ENCODE results near the gene LKAAEAR1.

LKAAEAR1 gene

GRCh38 chr20:64062276-64062595, 22.0 kb downstream of the LKAAEAR1 start:
- no peak for TF ChIP-seq GATA3 (IDR thresholded peaks at IDR 0.05; ENCODE audit: low read depth, low read length)
- TF ChIP-seq GATA2 (IDR thresholded peaks at IDR 0.05; ENCODE audit: low read depth, low read length): no peak

DNA sequence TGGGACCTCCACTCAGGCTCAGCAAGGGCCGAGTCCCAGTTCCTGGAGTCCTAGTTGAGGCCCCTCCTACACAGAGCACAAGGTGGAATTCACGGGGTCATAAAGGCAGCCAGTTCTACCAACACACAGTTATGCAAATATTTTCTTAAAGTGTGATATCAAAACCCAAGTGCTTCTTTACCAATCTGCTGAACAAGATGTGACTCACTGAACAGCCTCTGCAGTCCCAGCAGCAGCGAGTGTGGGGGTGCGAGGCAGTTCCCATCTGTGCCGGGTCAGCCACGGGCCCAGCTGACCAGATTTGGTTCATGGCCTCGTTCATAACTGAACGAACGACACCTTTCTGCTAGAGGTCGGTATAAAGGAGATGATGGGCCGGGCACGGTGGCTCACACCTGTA, 25.7 kb downstream of the LKAAEAR1 start:
- no peak for TF ChIP-seq GATA2 (IDR thresholded peaks at IDR 0.05; ENCODE audit: low read depth, low read length)
- TF ChIP-seq GATA3 (IDR thresholded peaks at IDR 0.05; ENCODE audit: low read depth, low read length): no peak

- no peak for TF ChIP-seq GATA3 (IDR thresholded peaks at IDR 0.05; ENCODE audit: low read depth, low read length)
- no peak for TF ChIP-seq GATA2 (IDR thresholded peaks at IDR 0.05; ENCODE audit: low read depth, low read length)
Observed at GRCh38 chr20:64057628-64058498, 26.3 kb downstream of the LKAAEAR1 start.

GRCh38 chr20:64056889-64057627, 27.1 kb downstream of the LKAAEAR1 start:
- TF ChIP-seq GATA2 (IDR thresholded peaks at IDR 0.05; ENCODE audit: low read depth, low read length): no peak
- TF ChIP-seq GATA3 (IDR thresholded peaks at IDR 0.05; ENCODE audit: low read depth, low read length): no peak

- TF ChIP-seq GATA3 (IDR thresholded peaks at IDR 0.05; ENCODE audit: low read depth, low read length) (no peak), GATA2 (IDR thresholded peaks at IDR 0.05; ENCODE audit: low read depth, low read length) (no peak)
Observed at GRCh38 chr20:64056639-64056888, 27.6 kb downstream of the LKAAEAR1 start.

DNA sequence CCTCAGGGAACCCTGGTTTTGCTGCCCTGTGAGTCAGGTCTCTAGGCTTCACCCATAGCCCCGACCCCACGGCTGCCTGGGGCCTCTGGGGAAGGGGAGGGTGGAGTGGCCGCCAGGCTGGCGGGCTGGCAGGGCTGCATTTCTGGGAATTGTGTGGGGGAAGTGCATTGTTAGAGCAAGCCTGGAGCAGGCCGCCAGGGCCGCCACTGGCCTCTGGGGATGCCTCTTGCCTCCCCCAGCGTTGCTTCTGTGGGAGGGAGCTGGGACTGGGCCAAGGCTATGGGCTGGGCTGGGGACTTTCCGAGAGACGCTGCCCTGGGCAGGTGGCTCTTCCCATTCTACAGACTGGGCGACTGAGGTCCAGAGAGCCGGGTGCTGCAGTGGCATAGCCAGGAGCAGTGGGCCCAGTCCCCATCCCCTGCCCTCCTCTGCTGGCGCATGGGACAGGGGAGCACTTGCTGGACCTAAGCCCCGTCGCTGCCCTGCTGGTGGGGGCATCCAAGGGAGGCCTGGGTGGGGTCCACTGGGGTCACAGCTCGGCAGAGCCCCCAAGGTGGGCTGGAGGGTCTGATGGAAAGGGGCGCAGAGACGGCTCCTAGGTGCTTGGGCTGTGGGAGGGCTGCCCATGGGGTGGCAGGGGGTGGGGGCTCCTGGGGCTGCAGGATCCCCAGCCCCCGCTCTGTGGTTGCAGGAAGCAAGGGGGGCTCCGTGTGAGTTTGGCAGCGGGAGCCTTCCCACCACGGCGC, 28.1 kb downstream of the LKAAEAR1 start:
- TF ChIP-seq GATA2 (IDR thresholded peaks at IDR 0.05; ENCODE audit: low read depth, low read length): no peak
- TF ChIP-seq GATA3 (IDR thresholded peaks at IDR 0.05; ENCODE audit: low read depth, low read length): no peak

- TF ChIP-seq GATA3 (IDR thresholded peaks at IDR 0.05; ENCODE audit: low read depth, low read length): no peak
- TF ChIP-seq GATA2 (IDR thresholded peaks at IDR 0.05; ENCODE audit: low read depth, low read length): no peak
Observed at GRCh38 chr20:64055396-64055892, 28.8 kb downstream of the LKAAEAR1 start.

DNA sequence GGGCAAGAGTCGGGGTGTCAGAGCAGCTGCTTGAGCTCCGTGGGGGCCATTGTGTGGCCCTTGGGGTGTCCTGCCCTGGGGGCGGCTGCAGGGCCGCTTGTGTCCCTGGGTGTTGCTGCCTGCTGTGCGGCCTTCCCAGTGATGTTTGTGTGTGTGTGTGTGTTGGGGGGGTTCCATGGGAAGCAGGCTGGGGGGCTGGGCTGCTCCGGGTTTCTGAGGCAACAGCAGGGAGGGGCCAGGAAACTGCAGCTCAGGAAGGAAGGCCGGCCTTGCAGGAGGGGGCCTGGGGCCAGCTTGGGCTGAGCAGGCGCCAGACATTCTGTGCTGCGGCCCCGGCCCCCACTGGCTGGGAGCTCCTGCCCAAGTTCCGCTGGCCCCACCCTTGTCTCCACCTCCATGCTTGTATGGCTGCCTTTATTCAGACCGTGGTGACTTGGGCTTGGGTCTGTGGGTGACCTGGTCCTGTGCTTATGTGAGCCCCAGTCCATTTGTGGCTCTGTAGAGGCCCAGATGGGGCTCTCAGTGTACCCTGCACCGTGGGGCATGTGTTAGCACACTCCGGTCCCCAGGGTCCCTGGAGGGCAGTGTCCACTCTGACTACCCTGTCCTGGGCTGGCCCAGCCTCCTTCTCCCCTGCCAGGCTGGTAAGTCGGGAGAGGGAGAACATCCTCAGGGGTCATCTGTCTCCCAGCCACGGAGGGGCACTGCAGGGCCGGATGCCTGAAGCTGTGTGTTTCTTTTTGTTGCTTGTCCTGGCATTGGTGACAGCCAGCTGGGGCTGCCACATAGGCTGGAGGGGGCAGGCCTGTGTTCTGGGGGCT, 30.1 kb downstream of the LKAAEAR1 start:
- TF ChIP-seq GATA2 (IDR thresholded peaks at IDR 0.05; ENCODE audit: low read depth, low read length) (no peak), GATA3 (IDR thresholded peaks at IDR 0.05; ENCODE audit: low read depth, low read length) (no peak)

DNA sequence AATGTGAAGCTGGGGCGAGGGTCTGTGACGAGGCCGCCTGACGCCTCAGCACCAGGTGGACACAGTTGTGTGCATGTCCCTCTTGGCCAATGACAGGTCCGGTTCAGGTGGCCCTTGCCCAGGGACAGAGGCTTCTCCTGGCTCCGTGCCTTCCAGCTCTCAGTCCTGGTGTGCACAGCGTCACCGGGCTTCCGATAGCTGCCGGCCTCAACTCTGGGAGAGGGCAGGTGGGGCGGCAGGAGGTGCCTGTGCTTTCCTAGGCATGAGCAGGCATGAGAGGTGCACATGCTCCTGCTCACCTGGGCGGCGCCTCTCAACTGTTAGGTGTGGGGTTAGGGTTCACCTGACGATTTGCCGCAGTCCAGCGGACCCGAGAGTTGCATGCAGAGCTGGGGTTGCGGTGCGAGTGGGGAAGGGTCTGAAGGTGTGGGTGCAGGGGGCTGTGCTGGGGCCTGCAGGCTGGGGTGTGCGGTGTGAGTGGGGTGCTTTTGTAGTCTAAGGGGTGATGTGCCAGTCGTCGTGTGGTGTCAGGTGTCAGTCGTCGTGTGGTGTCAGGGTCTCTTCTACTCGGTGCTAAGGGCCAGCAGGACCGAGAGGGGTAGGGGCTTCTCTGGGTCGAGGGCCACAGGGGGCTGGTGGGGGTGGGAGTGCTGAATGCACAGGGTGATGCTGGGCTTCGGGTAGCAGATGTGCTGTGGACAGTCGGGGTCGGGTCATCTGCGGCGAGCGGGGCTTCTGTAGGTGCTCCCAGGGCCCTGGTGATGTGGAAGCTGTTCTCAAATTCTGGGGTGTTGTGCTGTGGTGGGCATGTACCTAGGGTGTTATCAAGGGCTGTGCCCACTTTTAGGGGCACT, 31.0 kb downstream of the LKAAEAR1 start:
- TF ChIP-seq GATA2 (IDR thresholded peaks at IDR 0.05; ENCODE audit: low read depth, low read length): no peak

DNA sequence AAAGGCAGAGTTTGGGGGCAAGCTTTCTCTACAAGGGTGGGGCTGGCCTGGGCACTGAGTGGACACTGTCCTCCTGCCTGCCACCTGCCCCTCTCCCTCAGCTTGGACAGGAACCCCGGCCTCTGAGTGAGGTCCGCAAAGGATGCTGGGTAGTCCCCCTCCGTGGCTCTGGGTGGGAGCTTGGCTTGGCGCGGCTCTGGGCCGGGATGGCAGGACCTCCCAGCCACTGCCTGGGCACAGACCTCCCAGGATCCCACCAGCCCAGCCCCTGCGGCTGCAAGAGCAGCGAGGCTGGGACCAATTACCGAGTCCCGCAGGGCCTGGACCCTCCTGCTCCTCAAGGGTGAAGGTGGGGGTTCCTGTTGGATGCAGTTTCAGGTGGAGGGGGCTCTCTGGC, 31.9 kb downstream of the LKAAEAR1 start:
- no peak for TF ChIP-seq GATA2 (IDR thresholded peaks at IDR 0.05; ENCODE audit: low read depth, low read length)

DNA sequence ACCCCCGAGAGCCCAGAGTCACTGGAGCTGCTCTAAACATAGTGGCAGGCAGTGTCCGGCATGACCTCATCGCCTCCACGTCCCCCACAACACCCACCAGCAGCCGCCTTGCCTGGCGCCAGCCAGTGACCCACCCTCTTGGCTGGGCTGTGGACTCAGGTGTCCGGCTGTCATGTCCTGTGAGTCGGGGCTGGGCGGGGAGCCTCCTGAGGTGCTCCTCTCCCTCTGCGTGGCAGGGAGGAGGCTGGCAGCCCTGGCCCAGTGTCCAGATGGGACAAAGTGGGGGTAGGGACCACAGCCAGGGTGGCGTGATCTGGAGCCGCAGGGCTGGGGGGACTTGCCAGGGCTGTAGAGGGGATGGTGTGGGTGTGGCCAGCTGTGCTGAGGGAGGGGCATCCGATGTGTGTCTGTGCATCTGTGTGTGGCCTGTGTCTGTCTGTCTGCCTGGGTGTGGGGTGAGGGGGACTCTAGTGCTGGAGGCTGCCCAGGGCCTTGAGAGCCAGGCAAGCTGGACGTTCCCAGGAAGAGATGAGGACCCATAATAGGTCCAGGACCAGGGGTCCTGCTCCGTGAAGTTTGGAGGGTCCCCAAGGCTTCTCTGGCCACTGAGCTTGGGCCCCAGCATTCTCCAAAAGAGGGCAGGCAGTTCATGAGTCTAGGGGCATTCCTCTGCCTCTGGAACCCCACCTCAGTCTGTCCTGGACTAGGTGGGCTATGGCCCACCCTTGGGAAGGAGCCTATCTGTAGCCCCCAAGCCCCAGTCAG, 32.5 kb downstream of the LKAAEAR1 start:
- TF ChIP-seq GATA2 (IDR thresholded peaks at IDR 0.05; ENCODE audit: low read depth, low read length) (no peak), GATA3 (IDR thresholded peaks at IDR 0.05; ENCODE audit: low read depth, low read length) (no peak)

DNA sequence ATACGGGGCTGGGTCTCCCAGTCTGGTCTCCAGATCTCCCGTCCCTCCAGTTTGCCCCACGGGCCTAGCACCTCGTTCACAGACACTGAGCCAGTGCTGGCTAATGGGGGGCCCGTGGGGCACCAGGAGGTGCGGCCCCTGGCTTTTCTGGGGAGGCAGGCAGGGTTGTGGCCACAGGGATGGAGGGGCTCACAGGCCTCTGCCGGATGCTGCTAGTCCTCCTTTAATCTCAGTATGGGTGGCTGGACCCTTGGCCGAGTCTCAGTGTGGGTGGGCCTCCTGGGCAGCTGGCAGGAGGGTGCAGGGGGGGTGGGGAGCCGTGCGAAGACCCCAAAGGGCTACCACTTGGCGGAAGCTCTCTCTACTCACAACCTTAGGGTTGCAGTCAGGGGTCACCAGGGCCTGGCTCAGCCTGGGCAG, 33.2 kb downstream of the LKAAEAR1 start:
- no peak for TF ChIP-seq GATA3 (IDR thresholded peaks at IDR 0.05; ENCODE audit: low read depth, low read length)
- no peak for TF ChIP-seq GATA2 (IDR thresholded peaks at IDR 0.05; ENCODE audit: low read depth, low read length)
